IMR-90 (cell line): ENCODE results near the gene TRAPPC4. TPM values are rescaled to one million over a fixed set of nuclear protein-coding genes. Genes with fewer than 3 reads are reported as not detected.

Experiments used
- ATAC-seq: fragments of 200-7000 bp; cut with Tn5 transposase; 2 replicates; pipeline ENCODE4 v1.9.1; 2020; ENCODE audit warnings: low read depth, mild to moderate bottlenecking, moderate library complexity
- BruUV-seq: library from RNA; stranded (reverse); fragments of 400-500 nt; replicated peaks from 2 replicates; lab custom pipeline; 2021; lab: Mats Ljungman, UMichigan
- CTCF ChIA-PET: fragments of 300-600 bp; formaldehyde crosslinking; extraction: SDS; loops from one replicate; lab custom pipeline; 2021; ENCODE audit warnings: antibody characterized with exemption; lab: Yijun Ruan, JAX
- POLR2A ChIA-PET: fragments of 300-600 bp; sonication (Branson Sonifier 250); formaldehyde crosslinking; loops from one replicate; lab custom pipeline; 2022; ENCODE audit warnings: antibody characterized with exemption; ENCODE audit not compliant: unreplicated experiment; lab: Charles Lee
- DNase-seq: peaks from one replicate; pipeline ENCODE4 v3.0.0; 2013
- H2AFZ ChIP-seq: replicated peaks from 2 replicates; pipeline ENCODE3; 2013; ENCODE audit warnings: low read length, mild to moderate bottlenecking; ENCODE audit not compliant: poor library complexity
- H2AK5ac ChIP-seq: 2 replicates; pipeline ENCODE4 v1.6.1; 2013; ENCODE audit warnings: low read depth, low read length, inconsistent platforms
- H2AK9ac ChIP-seq: replicated peaks from 2 replicates; pipeline ENCODE3; 2013; ENCODE audit warnings: mild to moderate bottlenecking, low read depth, low read length, moderate library complexity; ENCODE audit not compliant: poor library complexity
- H2BK120ac ChIP-seq: 2 replicates; pipeline ENCODE4 v1.6.1; 2013; ENCODE audit warnings: low read depth, low read length, inconsistent platforms
- H2BK15ac ChIP-seq: 3 replicates; pipeline ENCODE4 v1.6.1; 2013; ENCODE audit warnings: low read depth, low read length, inconsistent platforms
- H2BK20ac ChIP-seq: 2 replicates; pipeline ENCODE4 v1.6.1; 2013; ENCODE audit warnings: low read depth, mild to moderate bottlenecking, inconsistent platforms, low read length, moderate library complexity
- H2BK5ac ChIP-seq: 2 replicates; pipeline ENCODE4 v1.6.1; 2013; ENCODE audit warnings: mild to moderate bottlenecking, low read depth, low read length, inconsistent platforms; ENCODE audit not compliant: poor library complexity, severe bottlenecking
- H3K14ac ChIP-seq: replicated peaks from 2 replicates; pipeline ENCODE4 v1.6.1; 2013; ENCODE audit warnings: low read depth, low read length, inconsistent platforms
- H3K18ac ChIP-seq: 2 replicates; pipeline ENCODE4 v1.6.1; 2013; ENCODE audit warnings: low read depth, low read length, control low read depth
- H3K23ac ChIP-seq: 2 replicates; pipeline ENCODE4 v1.6.1; 2013; ENCODE audit warnings: low read depth, low read length, inconsistent platforms
- H3K27ac ChIP-seq: 2 replicates; pipeline ENCODE4 v1.5.1; 2013; ENCODE audit warnings: mild to moderate bottlenecking, control low read depth, low read length; ENCODE audit not compliant: insufficient read depth
- H3K27me3 ChIP-seq: 2 replicates; pipeline ENCODE4 v1.6.1; 2013; ENCODE audit warnings: low read length; ENCODE audit not compliant: control insufficient read depth, insufficient read depth
- H3K36me3 ChIP-seq: 2 replicates; pipeline ENCODE4 v1.6.1; 2013; ENCODE audit warnings: low read length, mixed read lengths; ENCODE audit not compliant: control insufficient read depth, insufficient read depth
- H3K4ac ChIP-seq: 2 replicates; pipeline ENCODE4 v1.6.1; 2013; ENCODE audit warnings: low read depth, low read length, inconsistent platforms
- H3K4me1 ChIP-seq: 2 replicates; pipeline ENCODE4 v1.6.1; 2013; ENCODE audit warnings: low read length, mixed read lengths; ENCODE audit not compliant: control insufficient read depth, insufficient read depth
- H3K4me2 ChIP-seq: 2 replicates; pipeline ENCODE4 v1.6.1; 2013; ENCODE audit warnings: low read depth, mild to moderate bottlenecking, control low read depth, low read length, moderate library complexity
- H3K4me3 ChIP-seq: 2 replicates; pipeline ENCODE4 v1.5.1; 2013; ENCODE audit warnings: low read depth, mild to moderate bottlenecking, control low read depth, low read length, moderate library complexity; ENCODE audit not compliant: insufficient read depth
- H3K56ac ChIP-seq: 2 replicates; pipeline ENCODE4 v1.6.1; 2013; ENCODE audit warnings: low read length, inconsistent platforms; ENCODE audit not compliant: insufficient read depth; ENCODE audit errors: extremely low read depth
- H3K79me1 ChIP-seq, 2 experiments: 2 replicates each; pipeline ENCODE4 v1.6.1; 2013; ENCODE audit warnings: low read length in 2 of 2, inconsistent platforms in 1 of 2, low read depth in 1 of 2
- H3K9ac ChIP-seq: 2 replicates; pipeline ENCODE4 v1.6.1; 2013; ENCODE audit warnings: low read depth, low read length, control low read depth
- H3K9me1 ChIP-seq: 2 replicates; pipeline ENCODE4 v1.6.1; 2013; ENCODE audit warnings: low read length, inconsistent platforms; ENCODE audit not compliant: insufficient read depth
- H3K9me3 ChIP-seq: 2 replicates; pipeline ENCODE4 v1.6.1; 2013; ENCODE audit warnings: low read length; ENCODE audit not compliant: control insufficient read depth, insufficient read depth
- H4K20me1 ChIP-seq: 2 replicates; pipeline ENCODE4 v1.6.1; 2013; ENCODE audit warnings: low read length, inconsistent platforms; ENCODE audit not compliant: insufficient read depth
- H4K5ac ChIP-seq: 2 replicates; pipeline ENCODE4 v1.6.1; 2013; ENCODE audit warnings: mild to moderate bottlenecking, low read depth, low read length, control low read depth
- H4K8ac ChIP-seq, 2 experiments: 2 replicates each; pipeline ENCODE4 v1.6.1; 2013; ENCODE audit warnings: low read depth in 2 of 2, low read length in 2 of 2, control low read depth in 1 of 2, inconsistent platforms in 1 of 2
- H4K91ac ChIP-seq: 2 replicates; pipeline ENCODE4 v1.6.1; 2013; ENCODE audit warnings: low read depth, low read length, inconsistent platforms; ENCODE audit not compliant: insufficient read depth
- BHLHE40 ChIP-seq: fragments of 150-350 bp; IDR thresholded peaks from 2 replicates; pipeline ENCODE4 v1.6.1; 2016; ENCODE audit warnings: mild to moderate bottlenecking, low read depth, low read length
- CEBPB ChIP-seq: IDR thresholded peaks from 2 replicates; pipeline ENCODE4 v1.6.1; 2012; ENCODE audit warnings: low read depth, low read length, improper control_type of control experiment
- FOS ChIP-seq: fragments of 150-350 bp; IDR thresholded peaks from 2 replicates; pipeline ENCODE4 v1.6.1; 2016; ENCODE audit warnings: low read depth, low read length
- MAFK ChIP-seq: IDR thresholded peaks from 2 replicates; pipeline ENCODE4 v1.6.1; 2012; ENCODE audit warnings: low read depth, low read length, improper control_type of control experiment
- MXI1 ChIP-seq: IDR thresholded peaks from 2 replicates; pipeline ENCODE4 v1.6.1; 2012; ENCODE audit warnings: low read depth, mild to moderate bottlenecking, low read length, moderate library complexity, borderline replicate concordance
- NFE2L2 ChIP-seq: fragments of 150-350 bp; IDR thresholded peaks from 2 replicates; pipeline ENCODE4 v1.6.1; 2016; ENCODE audit warnings: low read depth, mild to moderate bottlenecking, low read length
- POLR2A ChIP-seq: IDR thresholded peaks from 2 replicates; pipeline ENCODE4 v1.6.1; 2012; ENCODE audit warnings: mild to moderate bottlenecking, low read depth, low read length
- RAD21 ChIP-seq: IDR thresholded peaks from 2 replicates; pipeline ENCODE4 v1.6.1; 2012; ENCODE audit warnings: low read length, improper control_type of control experiment
- RCOR1 ChIP-seq: IDR thresholded peaks from 2 replicates; pipeline ENCODE4 v1.6.1; 2012; ENCODE audit warnings: mild to moderate bottlenecking, low read length, improper control_type of control experiment; ENCODE audit not compliant: insufficient replicate concordance
- RFX5 ChIP-seq: IDR thresholded peaks from 2 replicates; pipeline ENCODE4 v1.8.0; 2012; ENCODE audit warnings: low read depth, mild to moderate bottlenecking, low read length, moderate library complexity
- WGBS, 2 experiments: methylation state at CpG; one replicate each; pipeline versions ENCODE4 v1.1.5 to v1.1.7; 2013; ENCODE audit warnings: missing lambda C conversion rate in 2 of 2; ENCODE audit not compliant: insufficient read length in 1 of 2; ENCODE audit errors: extremely low coverage in 2 of 2; 5-methylcytosine and 5-hydroxymethylcytosine counted together
- dilution Hi-C: fragments of 300-500 bp; cut with HindIII; formaldehyde crosslinking; loops from one replicate; pipeline ENCODE4 v1.14.3; 2018; ENCODE audit warnings: low sequenced_read_pairs; ENCODE audit not compliant: unreplicated experiment
- in situ Hi-C: fragments of 300-500 bp; cut with MboI; formaldehyde crosslinking; loops from 3 replicates; pipeline ENCODE4 v1.14.3; 2019; ENCODE audit warnings: low sequenced_read_pairs, inconsistent platforms, mixed read lengths
- intact Hi-C: fragments of 100-400 bp; cut with micrococcal nuclease; formaldehyde crosslinking; loops from 2 replicates; pipeline ENCODE4 v1.10.0; 2022
- polyA plus RNA-seq, 3 experiments: library from polyadenylated mRNA; depleted of rRNA; stranded (reverse); fragments of >200 nt; gene quantifications; 2 replicates each; pipeline ENCODE4 v1.2.3, GENCODE V29; 2012; ENCODE audit warnings: low replicate concordance in 1 of 3
- total RNA-seq: library from RNA; depleted of rRNA; stranded (reverse); fragments of >200 nt; gene quantifications from 2 replicates; pipeline ENCODE4 v1.2.3, GENCODE V29; 2012
- TF ChIP-seq, protein P1 (sequence below): fragments of 150-350 bp; IDR thresholded peaks from 2 replicates; pipeline ENCODE4 v1.6.1; 2017; ENCODE audit warnings: mild to moderate bottlenecking, antibody characterized with exemption, low read length, low read depth
- TF ChIP-seq, protein P2 (sequence below): fragments of 150-350 bp; IDR thresholded peaks from 2 replicates; pipeline ENCODE4 v1.6.1; 2016; ENCODE audit warnings: low read depth, mild to moderate bottlenecking, low read length, moderate library complexity, borderline replicate concordance
- TF ChIP-seq, protein P3 (sequence below): conservative IDR thresholded peaks from 2 replicates; pipeline ENCODE4 v1.5.1; 2012; ENCODE audit warnings: mild to moderate bottlenecking, low read depth, low read length, improper control_type of control experiment

The TRAPPC4 gene
- total and polyA plus RNA-seq, 2 of the 4 experiments (the other 2 are of a cell fraction) = 102 to 162 TPM

DNA sequence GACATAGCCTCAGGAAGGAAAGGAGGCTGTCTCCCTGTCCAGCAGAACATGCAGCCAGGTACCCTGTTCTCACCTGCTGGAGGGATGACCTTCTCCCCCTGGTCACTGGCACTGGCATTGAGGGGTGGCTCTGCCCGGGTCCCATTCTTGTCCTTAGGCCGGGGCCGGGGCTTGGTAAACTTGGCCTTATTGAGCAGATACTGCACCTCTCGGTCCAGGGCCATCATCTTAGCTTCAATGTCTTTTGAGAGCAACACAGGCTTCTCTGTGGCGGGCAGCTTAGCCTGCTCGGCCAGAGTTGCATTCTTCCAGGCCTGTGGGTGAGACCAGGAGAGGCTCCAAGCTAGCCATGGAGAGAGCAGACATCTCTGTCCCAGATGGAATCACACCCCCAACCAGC lies 27.9 kb downstream of the TRAPPC4 start:
- POLR2A ChIA-PET = no interaction called here
- Histone ChIP-seq H3K9ac (no peak overlapping the region), H3K18ac (no peak overlapping the region), H2BK15ac (no peak overlapping the region), H2BK5ac (no peak overlapping the region), H2AK9ac (no peak overlapping the region), H3K27me3 (no peaks in the 10 kb centered on the region), H2AK5ac (no peak overlapping the region), H3K79me1 (no peaks in the 10 kb centered on the region), H3K9me1 (no peaks in the 10 kb centered on the region), H3K4ac (no peak overlapping the region), H3K56ac (no peak overlapping the region), H4K91ac (no peak overlapping the region), H3K36me3 (peaks cover 55% of the 10 kb centered on the region), H4K8ac (no peak overlapping the region), H3K14ac (no peak overlapping the region), H2AFZ (no peak overlapping the region), H2BK120ac (no peak overlapping the region), H3K4me1 (no peaks in the 10 kb centered on the region), H4K20me1 (no peaks in the 10 kb centered on the region; the same call in 1 of the 2 replicates), H3K27ac (no peak overlapping the region), H3K4me3 (no peak overlapping the region), H3K23ac (no peak overlapping the region), H2BK20ac (no peak overlapping the region), H3K4me2 (no peak overlapping the region), H3K9me3 (no peaks in the 10 kb centered on the region), H4K5ac (no peak overlapping the region)
- CTCF ChIA-PET = no interaction called here
- WGBS, 2 experiments = 100% methylated on average over 1 of the region's 6 CpGs; no CpG with 5 or more reads in 1 of the 2 experiments
- DNase-seq (no peak), ATAC-seq (no peak)
- intact Hi-C loops (no loop called here), dilution Hi-C loops (no loop called here), in situ Hi-C loops (no loop called here)
- BruUV-seq = no TSS peak
- TF ChIP-seq RAD21 (no peak), RFX5 (no peak), POLR2A (no peak), MXI1 (no peak), FOS (no peak), BHLHE40 (no peak), NFE2L2 (no peak), CEBPB (no peak), MAFK (no peak), RCOR1 (no peak)
- TF ChIP-seq, protein P1, sequence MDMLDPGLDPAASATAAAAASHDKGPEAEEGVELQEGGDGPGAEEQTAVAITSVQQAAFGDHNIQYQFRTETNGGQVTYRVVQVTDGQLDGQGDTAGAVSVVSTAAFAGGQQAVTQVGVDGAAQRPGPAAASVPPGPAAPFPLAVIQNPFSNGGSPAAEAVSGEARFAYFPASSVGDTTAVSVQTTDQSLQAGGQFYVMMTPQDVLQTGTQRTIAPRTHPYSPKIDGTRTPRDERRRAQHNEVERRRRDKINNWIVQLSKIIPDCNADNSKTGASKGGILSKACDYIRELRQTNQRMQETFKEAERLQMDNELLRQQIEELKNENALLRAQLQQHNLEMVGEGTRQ = no peak
- TF ChIP-seq, protein P2, sequence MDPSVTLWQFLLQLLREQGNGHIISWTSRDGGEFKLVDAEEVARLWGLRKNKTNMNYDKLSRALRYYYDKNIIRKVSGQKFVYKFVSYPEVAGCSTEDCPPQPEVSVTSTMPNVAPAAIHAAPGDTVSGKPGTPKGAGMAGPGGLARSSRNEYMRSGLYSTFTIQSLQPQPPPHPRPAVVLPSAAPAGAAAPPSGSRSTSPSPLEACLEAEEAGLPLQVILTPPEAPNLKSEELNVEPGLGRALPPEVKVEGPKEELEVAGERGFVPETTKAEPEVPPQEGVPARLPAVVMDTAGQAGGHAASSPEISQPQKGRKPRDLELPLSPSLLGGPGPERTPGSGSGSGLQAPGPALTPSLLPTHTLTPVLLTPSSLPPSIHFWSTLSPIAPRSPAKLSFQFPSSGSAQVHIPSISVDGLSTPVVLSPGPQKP = no peak
- TF ChIP-seq, protein P3, sequence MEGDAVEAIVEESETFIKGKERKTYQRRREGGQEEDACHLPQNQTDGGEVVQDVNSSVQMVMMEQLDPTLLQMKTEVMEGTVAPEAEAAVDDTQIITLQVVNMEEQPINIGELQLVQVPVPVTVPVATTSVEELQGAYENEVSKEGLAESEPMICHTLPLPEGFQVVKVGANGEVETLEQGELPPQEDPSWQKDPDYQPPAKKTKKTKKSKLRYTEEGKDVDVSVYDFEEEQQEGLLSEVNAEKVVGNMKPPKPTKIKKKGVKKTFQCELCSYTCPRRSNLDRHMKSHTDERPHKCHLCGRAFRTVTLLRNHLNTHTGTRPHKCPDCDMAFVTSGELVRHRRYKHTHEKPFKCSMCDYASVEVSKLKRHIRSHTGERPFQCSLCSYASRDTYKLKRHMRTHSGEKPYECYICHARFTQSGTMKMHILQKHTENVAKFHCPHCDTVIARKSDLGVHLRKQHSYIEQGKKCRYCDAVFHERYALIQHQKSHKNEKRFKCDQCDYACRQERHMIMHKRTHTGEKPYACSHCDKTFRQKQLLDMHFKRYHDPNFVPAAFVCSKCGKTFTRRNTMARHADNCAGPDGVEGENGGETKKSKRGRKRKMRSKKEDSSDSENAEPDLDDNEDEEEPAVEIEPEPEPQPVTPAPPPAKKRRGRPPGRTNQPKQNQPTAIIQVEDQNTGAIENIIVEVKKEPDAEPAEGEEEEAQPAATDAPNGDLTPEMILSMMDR = no peak
